ENCODE data around the gene MAPK1IP1L.

DNA sequence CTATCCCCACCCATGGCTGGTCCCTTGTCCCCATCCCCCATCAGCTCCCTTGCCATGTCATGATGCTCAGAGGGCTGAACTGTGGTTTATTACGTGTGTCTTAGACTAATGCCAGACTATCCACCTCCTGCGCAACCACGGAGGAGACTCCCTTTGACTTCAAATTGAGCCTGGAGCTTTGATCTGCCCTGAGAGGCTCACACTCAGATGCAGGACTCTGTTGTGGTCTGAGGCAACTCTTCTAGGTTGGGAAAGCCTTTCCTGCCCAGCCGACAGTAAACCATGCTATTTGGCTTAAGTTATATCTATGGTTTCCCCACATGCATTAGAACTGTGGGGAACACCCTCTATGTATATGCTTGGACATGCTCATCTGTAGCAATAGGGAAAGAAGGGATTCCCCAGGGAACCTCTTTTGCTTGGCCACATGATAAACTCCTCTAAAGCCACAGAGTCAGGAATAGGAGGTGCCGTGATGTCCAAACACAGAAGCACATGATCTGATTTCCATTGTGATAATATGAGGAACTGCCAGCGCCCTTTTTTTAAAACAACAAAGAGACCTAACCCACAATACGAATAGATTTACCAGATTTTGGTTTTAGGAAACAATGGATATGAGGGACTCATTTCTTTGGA is 66.5 kb downstream of the MAPK1IP1L start:
- TF ChIP-seq, protein P1, sequence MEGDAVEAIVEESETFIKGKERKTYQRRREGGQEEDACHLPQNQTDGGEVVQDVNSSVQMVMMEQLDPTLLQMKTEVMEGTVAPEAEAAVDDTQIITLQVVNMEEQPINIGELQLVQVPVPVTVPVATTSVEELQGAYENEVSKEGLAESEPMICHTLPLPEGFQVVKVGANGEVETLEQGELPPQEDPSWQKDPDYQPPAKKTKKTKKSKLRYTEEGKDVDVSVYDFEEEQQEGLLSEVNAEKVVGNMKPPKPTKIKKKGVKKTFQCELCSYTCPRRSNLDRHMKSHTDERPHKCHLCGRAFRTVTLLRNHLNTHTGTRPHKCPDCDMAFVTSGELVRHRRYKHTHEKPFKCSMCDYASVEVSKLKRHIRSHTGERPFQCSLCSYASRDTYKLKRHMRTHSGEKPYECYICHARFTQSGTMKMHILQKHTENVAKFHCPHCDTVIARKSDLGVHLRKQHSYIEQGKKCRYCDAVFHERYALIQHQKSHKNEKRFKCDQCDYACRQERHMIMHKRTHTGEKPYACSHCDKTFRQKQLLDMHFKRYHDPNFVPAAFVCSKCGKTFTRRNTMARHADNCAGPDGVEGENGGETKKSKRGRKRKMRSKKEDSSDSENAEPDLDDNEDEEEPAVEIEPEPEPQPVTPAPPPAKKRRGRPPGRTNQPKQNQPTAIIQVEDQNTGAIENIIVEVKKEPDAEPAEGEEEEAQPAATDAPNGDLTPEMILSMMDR (tag by site-specific recombination; IDR thresholded peaks at IDR 0.05): no peak
- TF ChIP-seq, protein P2, sequence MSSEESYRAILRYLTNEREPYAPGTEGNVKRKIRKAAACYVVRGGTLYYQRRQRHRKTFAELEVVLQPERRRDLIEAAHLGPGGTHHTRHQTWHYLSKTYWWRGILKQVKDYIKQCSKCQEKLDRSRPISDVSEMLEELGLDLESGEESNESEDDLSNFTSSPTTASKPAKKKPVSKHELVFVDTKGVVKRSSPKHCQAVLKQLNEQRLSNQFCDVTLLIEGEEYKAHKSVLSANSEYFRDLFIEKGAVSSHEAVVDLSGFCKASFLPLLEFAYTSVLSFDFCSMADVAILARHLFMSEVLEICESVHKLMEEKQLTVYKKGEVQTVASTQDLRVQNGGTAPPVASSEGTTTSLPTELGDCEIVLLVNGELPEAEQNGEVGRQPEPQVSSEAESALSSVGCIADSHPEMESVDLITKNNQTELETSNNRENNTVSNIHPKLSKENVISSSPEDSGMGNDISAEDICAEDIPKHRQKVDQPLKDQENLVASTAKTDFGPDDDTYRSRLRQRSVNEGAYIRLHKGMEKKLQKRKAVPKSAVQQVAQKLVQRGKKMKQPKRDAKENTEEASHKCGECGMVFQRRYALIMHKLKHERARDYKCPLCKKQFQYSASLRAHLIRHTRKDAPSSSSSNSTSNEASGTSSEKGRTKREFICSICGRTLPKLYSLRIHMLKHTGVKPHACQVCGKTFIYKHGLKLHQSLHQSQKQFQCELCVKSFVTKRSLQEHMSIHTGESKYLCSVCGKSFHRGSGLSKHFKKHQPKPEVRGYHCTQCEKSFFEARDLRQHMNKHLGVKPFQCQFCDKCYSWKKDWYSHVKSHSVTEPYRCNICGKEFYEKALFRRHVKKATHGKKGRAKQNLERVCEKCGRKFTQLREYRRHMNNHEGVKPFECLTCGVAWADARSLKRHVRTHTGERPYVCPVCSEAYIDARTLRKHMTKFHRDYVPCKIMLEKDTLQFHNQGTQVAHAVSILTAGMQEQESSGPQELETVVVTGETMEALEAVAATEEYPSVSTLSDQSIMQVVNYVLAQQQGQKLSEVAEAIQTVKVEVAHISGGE (tag by site-specific recombination; conservative IDR thresholded peaks at IDR 0.05; ENCODE audit: low read depth): no peak
- no peak for TF ChIP-seq ZNF114 (tag by site-specific recombination; IDR thresholded peaks at IDR 0.05)
- no peak for TF ChIP-seq ZNF239 (tag by site-specific recombination; IDR thresholded peaks at IDR 0.05)
- no peak for TF ChIP-seq ZNF530 (tag by site-specific recombination; IDR thresholded peaks at IDR 0.05; ENCODE audit: low read depth)
- no peak for TF ChIP-seq ZNF623 (tag by site-specific recombination; IDR thresholded peaks at IDR 0.05)
- TF ChIP-seq, protein P3, sequence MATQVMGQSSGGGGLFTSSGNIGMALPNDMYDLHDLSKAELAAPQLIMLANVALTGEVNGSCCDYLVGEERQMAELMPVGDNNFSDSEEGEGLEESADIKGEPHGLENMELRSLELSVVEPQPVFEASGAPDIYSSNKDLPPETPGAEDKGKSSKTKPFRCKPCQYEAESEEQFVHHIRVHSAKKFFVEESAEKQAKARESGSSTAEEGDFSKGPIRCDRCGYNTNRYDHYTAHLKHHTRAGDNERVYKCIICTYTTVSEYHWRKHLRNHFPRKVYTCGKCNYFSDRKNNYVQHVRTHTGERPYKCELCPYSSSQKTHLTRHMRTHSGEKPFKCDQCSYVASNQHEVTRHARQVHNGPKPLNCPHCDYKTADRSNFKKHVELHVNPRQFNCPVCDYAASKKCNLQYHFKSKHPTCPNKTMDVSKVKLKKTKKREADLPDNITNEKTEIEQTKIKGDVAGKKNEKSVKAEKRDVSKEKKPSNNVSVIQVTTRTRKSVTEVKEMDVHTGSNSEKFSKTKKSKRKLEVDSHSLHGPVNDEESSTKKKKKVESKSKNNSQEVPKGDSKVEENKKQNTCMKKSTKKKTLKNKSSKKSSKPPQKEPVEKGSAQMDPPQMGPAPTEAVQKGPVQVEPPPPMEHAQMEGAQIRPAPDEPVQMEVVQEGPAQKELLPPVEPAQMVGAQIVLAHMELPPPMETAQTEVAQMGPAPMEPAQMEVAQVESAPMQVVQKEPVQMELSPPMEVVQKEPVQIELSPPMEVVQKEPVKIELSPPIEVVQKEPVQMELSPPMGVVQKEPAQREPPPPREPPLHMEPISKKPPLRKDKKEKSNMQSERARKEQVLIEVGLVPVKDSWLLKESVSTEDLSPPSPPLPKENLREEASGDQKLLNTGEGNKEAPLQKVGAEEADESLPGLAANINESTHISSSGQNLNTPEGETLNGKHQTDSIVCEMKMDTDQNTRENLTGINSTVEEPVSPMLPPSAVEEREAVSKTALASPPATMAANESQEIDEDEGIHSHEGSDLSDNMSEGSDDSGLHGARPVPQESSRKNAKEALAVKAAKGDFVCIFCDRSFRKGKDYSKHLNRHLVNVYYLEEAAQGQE (tag by site-specific recombination; IDR thresholded peaks at IDR 0.05): no peak
- no peak for TF ChIP-seq ZNF146 (tag by site-specific recombination; IDR thresholded peaks at IDR 0.05)
- no peak for TF ChIP-seq KLF16 (tag by site-specific recombination; IDR thresholded peaks at IDR 0.05)
- no peak for TF ChIP-seq ZNF37A (tag by site-specific recombination; IDR thresholded peaks at IDR 0.05)
- no peak for TF ChIP-seq ZBTB7A (tag by site-specific recombination; IDR thresholded peaks at IDR 0.05; ENCODE audit: low read depth)
